GM23248 (cell line): Measurements from ENCODE around the gene C16orf78.

ENCODE experiments used
- EZH2 ChIP-seq: fragments of 200-600 bp; sonication (generic); IDR thresholded peaks from 2 replicates; pipeline ENCODE4 v1.6.1; 2018; ENCODE audit warnings: antibody characterized with exemption, mild to moderate bottlenecking; ENCODE audit not compliant: insufficient read depth, poor library complexity, severe bottlenecking
- EZH2phosphoT487 ChIP-seq: fragments of 200-600 bp; sonication (generic); IDR thresholded peaks from 2 replicates; pipeline ENCODE4 v1.6.1; 2018; ENCODE audit warnings: antibody characterized with exemption, moderate library complexity, mild to moderate bottlenecking, low read depth; ENCODE audit not compliant: insufficient read depth

- no peak for TF ChIP-seq EZH2
- no peak for TF ChIP-seq EZH2phosphoT487
Observed at GRCh38 chr16:49405530-49405929, 31.9 kb downstream of the C16orf78 start.
